GM12864 (cell line): ENCODE data around the gene POLDIP2.
A peak's percentile ranks its signal among the peaks of the same experiment; 100 is the strongest.

ENCODE experiments used
- DNase-seq: peaks from one replicate; pipeline ENCODE4 v3.0.0-alpha.2; 2011; ENCODE audit warnings: low read depth
- H3K4me3 ChIP-seq: 2 replicates; pipeline ENCODE4 v1.5.1; 2011; ENCODE audit warnings: mild to moderate bottlenecking, low read depth, low read length, control low read depth
- CTCF ChIP-seq: IDR thresholded peaks from 2 replicates; pipeline ENCODE4 v1.5.1; 2011; ENCODE audit warnings: low read depth, mild to moderate bottlenecking, moderate library complexity, low read length, control low read depth, inconsistent platforms; ENCODE audit errors: missing control alignments

The POLDIP2 gene

DNA sequence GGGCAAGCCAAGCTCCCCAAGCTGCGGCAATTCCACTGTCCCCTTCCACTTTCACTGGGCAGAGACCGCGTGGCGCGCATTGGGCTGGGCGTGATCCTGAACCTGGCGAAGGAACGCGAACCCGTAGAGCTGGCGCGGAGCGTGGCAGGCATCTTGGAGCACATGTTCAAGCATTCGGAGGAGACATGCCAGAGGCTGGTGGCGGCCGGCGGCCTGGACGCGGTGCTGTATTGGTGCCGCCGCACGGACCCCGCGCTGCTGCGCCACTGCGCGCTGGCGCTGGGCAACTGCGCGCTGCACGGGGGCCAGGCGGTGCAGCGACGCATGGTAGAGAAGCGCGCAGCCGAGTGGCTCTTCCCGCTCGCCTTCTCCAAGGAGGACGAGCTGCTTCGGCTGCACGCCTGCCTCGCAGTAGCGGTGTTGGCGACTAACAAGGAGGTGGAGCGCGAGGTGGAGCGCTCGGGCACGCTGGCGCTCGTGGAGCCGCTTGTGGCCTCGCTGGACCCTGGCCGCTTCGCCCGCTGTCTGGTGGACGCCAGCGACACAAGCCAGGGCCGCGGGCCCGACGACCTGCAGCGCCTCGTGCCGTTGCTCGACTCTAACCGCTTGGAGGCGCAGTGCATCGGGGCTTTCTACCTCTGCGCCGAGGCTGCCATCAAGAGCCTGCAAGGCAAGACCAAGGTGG, 24.0 kb upstream of the POLDIP2 start:
- no peak for DNase-seq
- H3K4me3 ChIP-seq, result no peak overlapping the region
- TF ChIP-seq CTCF, result peak; percentile 57

GRCh38 chr17:28379814-28380801, 22.8 kb upstream of the POLDIP2 start:
- TF ChIP-seq CTCF, result no peak
- DNase-seq, result no peak

DNA sequence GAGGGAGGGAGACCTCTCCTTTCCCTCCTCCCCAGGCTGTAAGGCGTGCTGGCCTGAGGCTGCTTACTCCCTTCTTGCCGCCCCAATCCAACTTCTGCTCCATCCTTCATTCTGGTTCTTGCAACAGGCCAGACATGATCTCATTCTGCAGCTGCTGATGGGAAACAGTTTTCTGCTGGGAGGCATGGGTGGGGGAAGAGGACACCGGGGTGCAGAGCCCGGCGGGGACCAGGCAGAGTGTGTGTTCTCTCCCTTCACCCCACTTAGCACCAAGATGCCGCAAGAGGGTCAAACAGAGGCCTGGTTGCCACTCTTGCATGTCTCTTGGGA, 15.6 kb upstream of the POLDIP2 start:
- H3K4me3 ChIP-seq, result peak overlapping the region; percentile 54
- no peak for DNase-seq
- TF ChIP-seq CTCF, result no peak

More at GRCh38 chr17:28379814-28380801, 22.8 kb upstream of the POLDIP2 start:
- no peak overlapping the region for H3K4me3 ChIP-seq

DNA sequence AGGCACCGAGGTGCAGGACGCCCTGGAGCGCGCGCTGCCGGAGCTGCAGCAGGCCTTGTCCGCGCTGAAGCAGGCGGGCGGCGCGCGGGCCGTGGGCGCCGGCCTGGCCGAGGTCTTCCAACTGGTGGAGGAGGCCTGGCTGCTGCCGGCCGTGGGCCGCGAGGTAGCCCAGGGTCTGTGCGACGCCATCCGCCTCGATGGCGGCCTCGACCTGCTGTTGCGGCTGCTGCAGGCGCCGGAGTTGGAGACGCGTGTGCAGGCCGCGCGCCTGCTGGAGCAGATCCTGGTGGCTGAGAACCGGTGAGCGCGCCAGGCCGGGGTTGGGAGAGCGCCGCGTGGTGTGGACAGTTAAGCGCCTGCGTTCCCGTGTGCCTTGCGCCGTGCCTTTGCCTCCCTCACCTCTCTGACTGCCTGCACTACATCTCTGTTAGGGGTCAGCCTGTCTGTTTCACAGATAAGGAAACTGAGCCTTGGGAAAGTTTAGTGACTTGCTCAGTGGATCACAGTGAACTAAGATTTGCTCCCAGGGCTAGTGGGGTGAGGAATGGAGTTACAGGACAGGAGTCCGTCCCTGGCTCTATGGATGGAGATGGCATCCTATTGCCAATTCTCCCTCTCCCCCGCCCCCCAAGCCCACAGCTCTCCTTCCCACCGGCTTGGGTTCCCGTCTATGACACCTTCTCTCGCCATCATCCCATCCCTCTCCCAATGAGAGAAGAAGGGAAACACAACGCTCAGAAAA, 15.0 kb upstream of the POLDIP2 start:
- DNase-seq, result no peak
- no peak for TF ChIP-seq CTCF
- H3K4me3 ChIP-seq, result peak overlapping the region; percentile 54

DNA sequence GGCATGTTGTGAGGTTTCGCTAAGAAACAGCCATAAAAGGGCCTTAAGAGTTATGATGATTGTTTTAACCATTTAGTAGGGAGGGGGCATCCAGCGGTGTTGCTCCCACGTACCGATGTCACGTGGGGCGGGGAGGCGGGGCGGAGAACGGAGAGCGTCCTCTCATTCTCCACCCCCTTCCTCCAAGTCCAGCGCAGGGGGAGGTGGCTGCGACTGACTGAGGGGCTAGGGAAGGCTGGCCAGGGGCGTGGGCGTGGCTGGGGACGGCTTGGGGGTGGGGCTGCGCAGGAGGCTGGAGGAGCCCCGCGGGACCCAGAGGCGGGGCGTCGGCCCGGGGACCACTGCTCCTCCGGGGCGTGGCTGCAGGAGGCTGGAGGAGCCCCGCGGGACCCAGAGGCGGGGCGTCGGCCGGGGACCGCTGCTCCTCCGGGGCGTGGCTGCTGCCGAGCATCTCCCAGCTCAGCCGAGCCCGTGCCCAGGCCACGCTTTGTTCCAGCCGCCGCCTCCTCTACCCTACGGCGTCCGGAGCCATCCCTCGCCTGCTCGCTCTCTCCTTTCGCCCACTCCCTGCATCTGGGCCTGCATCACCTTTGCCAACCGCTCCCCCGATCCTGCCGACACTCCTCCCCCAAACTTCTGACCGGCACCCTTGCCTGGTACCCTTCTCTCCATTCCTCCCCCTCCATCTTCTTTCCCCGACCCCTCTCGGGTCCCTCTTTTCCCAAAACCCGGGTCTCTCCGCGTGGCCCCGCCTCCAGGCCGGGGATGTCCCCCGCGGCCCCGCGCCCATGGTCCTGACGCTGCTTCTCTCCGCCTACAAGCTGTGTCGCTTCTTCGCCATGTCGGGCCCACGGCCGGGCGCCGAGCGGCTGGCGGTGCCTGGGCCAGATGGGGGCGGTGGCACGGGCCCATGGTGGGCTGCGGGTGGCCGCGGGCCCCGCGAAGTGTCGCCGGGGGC, 14.2 kb upstream of the POLDIP2 start, which contains the start of gene SARM1:
Gene SARM1, plus strand, starts transcription at position 450 of the 958 bp plus-strand sequence. Its CDS starts 339 bp downstream, at position 789.
- H3K4me3 ChIP-seq, result peak within 1 kb of the TSS; percentile 54
- TF ChIP-seq CTCF, result no peak
- peak; percentile 57 for DNase-seq

DNA sequence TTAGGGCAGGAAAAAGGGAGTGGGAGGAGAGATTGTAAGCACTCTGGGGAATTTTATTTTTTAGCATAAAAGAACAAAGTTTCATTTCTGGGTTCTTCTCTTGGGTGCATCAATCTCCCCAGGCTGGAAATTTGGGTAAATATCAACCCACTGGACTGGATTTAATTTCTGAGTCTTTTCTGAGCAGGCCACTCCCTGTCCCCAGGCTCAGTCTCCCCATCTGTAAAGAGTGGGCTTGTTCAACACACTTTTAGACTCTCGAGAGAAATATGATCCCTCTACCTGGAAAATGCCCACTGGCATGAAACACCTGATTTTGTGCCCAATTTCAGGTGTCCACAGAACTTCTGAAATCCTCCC, 13.4 kb upstream of the POLDIP2 start:
- no peak for TF ChIP-seq CTCF
- DNase-seq, result no peak
- no peak overlapping the region; the same call in 1 of the 2 replicates for H3K4me3 ChIP-seq
